Thyroid gland (tissue), 4 donors: ENCODE results near the gene GOLGA2. TPM values are rescaled to one million over a fixed set of nuclear protein-coding genes. Genes with fewer than 3 reads are reported as not detected.

ENCODE experiments used
- DNase-seq, 2 donors: peaks; one replicate each; pipeline ENCODE4 v3.0.0-alpha.2; 2019
- H3K27ac ChIP-seq, 3 donors: fragments of 200-600 bp; sonication (generic); 1 replicate in 2 of 3; 2 replicates in 1 of 3; pipeline ENCODE4 v1.5.1; 2016 to 2019; ENCODE audit warnings: mild to moderate bottlenecking in 1 of 3, moderate library complexity in 1 of 3
- H3K27me3 ChIP-seq: fragments of 200-600 bp; sonication (generic); one replicate; pipeline ENCODE4 v1.5.1; 2019
- H3K36me3 ChIP-seq, 2 donors: fragments of 200-600 bp; sonication (generic); one replicate each; pipeline ENCODE4 v1.5.1; 2016 to 2019
- H3K4me1 ChIP-seq, 2 donors: fragments of 200-600 bp; sonication (generic); one replicate each; pipeline ENCODE4 v1.5.1; 2017 to 2019
- H3K4me3 ChIP-seq, 3 donors: fragments of 200-600 bp; sonication (generic); replicated peaks in 1 of 3; 1 replicate in 2 of 3; 2 replicates in 1 of 3; pipeline ENCODE4 v1.5.1; 2016; ENCODE audit warnings: mild to moderate bottlenecking in 1 of 3
- H3K9me3 ChIP-seq: fragments of 200-600 bp; sonication (generic); one replicate; pipeline ENCODE4 v1.5.1; 2017
- CTCF ChIP-seq, 6 experiments: fragments of 200-600 bp in 3 of 6; fragments of 450-650 bp in 3 of 6; sonication (generic) in 3 of 6; IDR thresholded peaks; one replicate each; pipeline ENCODE4 v1.5.1; 2016 to 2019; ENCODE audit warnings: antibody characterized with exemption in 6 of 6, mild to moderate bottlenecking in 2 of 6, inconsistent platforms in 1 of 6, moderate library complexity in 1 of 6
- POLR2A ChIP-seq, 2 donors: fragments of 450-650 bp; IDR thresholded peaks; one replicate each; pipeline ENCODE4 v1.6.1; 2017; ENCODE audit warnings: antibody characterized with exemption in 2 of 2, mild to moderate bottlenecking in 2 of 2, moderate library complexity in 1 of 2
- WGBS, 2 donors: methylation state at CpG; one replicate each; pipeline ENCODE4 v1.1.5; 2017; 5-methylcytosine and 5-hydroxymethylcytosine counted together
- intact Hi-C: fragments of 100-400 bp; cut with DNase I; formaldehyde crosslinking; loops from one replicate; pipeline ENCODE4 v1.15.1; 2023
- total RNA-seq, 4 donors: library from RNA; depleted of rRNA; stranded (reverse); fragments of >200 nt; gene quantifications; one replicate each; pipeline ENCODE4 v1.2.3, GENCODE V29; 2016

The GOLGA2 gene
- total RNA-seq, 4 donors from 2014 or later = 94.6 to 140 (median 118) TPM

DNA sequence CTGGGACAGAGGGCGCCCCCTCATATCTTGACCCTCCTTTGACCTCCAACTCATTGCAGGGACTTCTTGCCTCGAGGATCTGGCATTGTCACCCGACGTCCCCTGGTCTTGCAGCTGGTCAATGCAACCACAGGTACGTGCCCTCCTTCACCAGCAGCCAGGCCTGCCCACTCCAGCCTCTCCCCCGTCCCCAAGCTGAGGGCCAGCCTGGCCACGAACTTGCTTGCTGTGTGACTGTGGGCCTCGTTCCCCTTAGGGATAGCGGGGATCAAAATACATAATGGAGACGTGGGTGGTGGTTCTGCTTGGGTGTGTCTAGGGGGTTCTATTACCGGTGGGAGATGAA, 57.7 kb downstream of the GOLGA2 start:
- peaks cover 0 to 10% of the 10 kb centered on the region in 2 donors for H3K4me1 ChIP-seq
- H3K9me3 ChIP-seq = no peaks in the 10 kb centered on the region
- intact Hi-C loops = no loop called here
- WGBS, 2 donors = 63 to 65% methylated on average over 11 of the region's 11 CpGs
- H3K4me3 ChIP-seq = peak overlapping the region in 1 of 3 donors; percentile 21
- peak overlapping the region in 1 of 3 donors; percentile 41 for H3K27ac ChIP-seq
- no peak for DNase-seq
- TF ChIP-seq POLR2A (IDR thresholded peaks at IDR 0.05) (no peak), CTCF (IDR thresholded peaks at IDR 0.05) (no peak)
- no peaks in the 10 kb centered on the region for H3K36me3 ChIP-seq
- no peaks in the 10 kb centered on the region for H3K27me3 ChIP-seq

- Histone ChIP-seq H3K4me3 (no peak overlapping the region), H3K36me3 (no peaks in the 10 kb centered on the region), H3K27me3 (no peaks in the 10 kb centered on the region), H3K27ac (no peak overlapping the region), H3K9me3 (no peaks in the 10 kb centered on the region), H3K4me1 (peaks cover 0 to 10% of the 10 kb centered on the region in 2 donors)
- 79 to 85% methylated on average over 11 to 16 of the region's 16 CpGs for WGBS, 2 donors
- DNase-seq = no peak
- intact Hi-C loops = no loop called here
- no peak for TF ChIP-seq CTCF (IDR thresholded peaks at IDR 0.05)
- TF ChIP-seq POLR2A (IDR thresholded peaks at IDR 0.05) = no peak
Measured at GRCh38 chr9:128216781-128217553, 58.8 kb downstream of the GOLGA2 start.

GRCh38 chr9:128215491-128216409, 60.1 kb downstream of the GOLGA2 start:
- no peaks in the 10 kb centered on the region for H3K27me3 ChIP-seq
- H3K4me1 ChIP-seq = peaks cover 0 to 10% of the 10 kb centered on the region in 2 donors
- WGBS, 2 donors = 65 to 72% methylated on average over 5 to 9 of the region's 10 CpGs

GRCh38 chr9:128214571-128215490, 61.0 kb downstream of the GOLGA2 start:
- 65 to 68% methylated on average over 6 to 18 of the region's 21 CpGs for WGBS, 2 donors
- H3K27me3 ChIP-seq = no peaks in the 10 kb centered on the region
- no peaks in the 10 kb centered on the region for H3K9me3 ChIP-seq
- H3K4me1 ChIP-seq = peaks cover 0 to 10% of the 10 kb centered on the region in 2 donors
- H3K36me3 ChIP-seq = no peaks in the 10 kb centered on the region
- H3K4me3 ChIP-seq = no peak overlapping the region
- no peak for TF ChIP-seq CTCF (IDR thresholded peaks at IDR 0.05)
- TF ChIP-seq POLR2A (IDR thresholded peaks at IDR 0.05) = no peak
- intact Hi-C loops = no loop called here
- no peak for DNase-seq
- peak overlapping the region in 2 of 3 donors; percentile 17 to 54 for H3K27ac ChIP-seq

More at GRCh38 chr9:128215491-128216409, 60.1 kb downstream of the GOLGA2 start:
- intact Hi-C loops = no loop called here
- Histone ChIP-seq H3K9me3 (no peaks in the 10 kb centered on the region), H3K36me3 (no peaks in the 10 kb centered on the region), H3K4me3 (no peak overlapping the region), H3K27ac (peak overlapping the region in 2 of 3 donors; percentile 11 to 54)
- no peak for DNase-seq
- no peak for TF ChIP-seq POLR2A (IDR thresholded peaks at IDR 0.05)
- no peak for TF ChIP-seq CTCF (IDR thresholded peaks at IDR 0.05)
